ENCODE results near the gene SLC2A4RG. TPM values are rescaled to one million over a fixed set of nuclear protein-coding genes. Genes with fewer than 3 reads are reported as not detected.

SLC2A4RG gene
- total and polyA plus RNA-seq, 2 of the 13 experiments (the other 11 are each of a cell fraction or from before 2014, with no cell fraction given), result 91.4 to 95.9 TPM

- TF ChIP-seq ZHX2 (IDR thresholded peaks at IDR 0.05; ENCODE audit: low read depth) (no peak), ZHX2 (CRISPR knock-in tag; IDR thresholded peaks at IDR 0.05; ENCODE audit: borderline replicate concordance) (no peak), ZNF687 (CRISPR knock-in tag; IDR thresholded peaks at IDR 0.05) (peak; percentile 38; the same call in 1 of the 2 replicates), ETV5 (CRISPR knock-in tag; IDR thresholded peaks at IDR 0.05; ENCODE audit: borderline replicate concordance) (no peak), TOPORS (CRISPR knock-in tag; IDR thresholded peaks at IDR 0.05) (no peak), ZNF253 (CRISPR knock-in tag; IDR thresholded peaks at IDR 0.05; ENCODE audit: borderline replicate concordance) (no peak), FIP1L1 (IDR thresholded peaks at IDR 0.05; ENCODE audit: borderline replicate concordance, insufficient read depth, low read depth, low read length) (no peak), ZNF703 (CRISPR knock-in tag; IDR thresholded peaks at IDR 0.05; ENCODE audit: borderline replicate concordance) (no peak), ZNF543 (CRISPR knock-in tag; IDR thresholded peaks at IDR 0.05) (no peak), ZNF644 (CRISPR knock-in tag; IDR thresholded peaks at IDR 0.05; ENCODE audit: low read depth) (no peak), SRY (CRISPR knock-in tag; IDR thresholded peaks at IDR 0.05) (peak; percentile 30; the same call in 1 of the 2 replicates), NFYC (CRISPR knock-in tag; IDR thresholded peaks at IDR 0.05) (no peak), ATF6 (CRISPR knock-in tag; conservative IDR thresholded peaks at IDR 0.05) (no peak), ZBTB25 (CRISPR knock-in tag; IDR thresholded peaks at IDR 0.05) (no peak), ZFY (CRISPR knock-in tag; IDR thresholded peaks at IDR 0.05) (no peak), REXO4 (CRISPR knock-in tag; IDR thresholded peaks at IDR 0.05; ENCODE audit: borderline replicate concordance) (no peak), ZNF501 (CRISPR knock-in tag; IDR thresholded peaks at IDR 0.05) (0 out of 2 replicates have a peak, but pooled peaks have one; percentile 21)
Measured at GRCh38 chr20:63747622-63748069, 8.1 kb downstream of the SLC2A4RG start (continued).

Measured in HepG2 (cell line).